Measurements from ENCODE around the gene ATM.
"Not testable (repeated sequence)": the region's sequence is repeated elsewhere in the genome, so short reads cannot be mapped to it uniquely, and the experiment has no call there.

The ATM gene

DNA sequence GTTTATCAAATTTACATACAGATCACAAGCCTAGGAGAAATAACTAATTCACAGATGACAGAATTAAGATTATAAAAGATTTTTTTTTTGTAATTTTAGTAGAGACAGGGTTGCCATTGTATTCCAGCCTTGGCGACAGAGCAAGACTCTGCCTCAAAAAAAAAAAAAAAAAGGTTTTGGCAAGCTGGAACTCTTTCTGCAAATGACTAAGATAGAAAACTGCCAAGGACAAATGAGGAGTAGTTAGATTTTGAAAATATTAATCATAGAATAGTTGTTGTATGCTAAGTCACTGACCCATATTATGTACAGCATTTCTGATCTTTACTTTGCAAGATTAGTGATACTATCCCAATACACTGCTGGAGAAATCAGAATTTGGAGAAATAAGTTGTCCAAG lies 145.3 kb downstream of the ATM start:
- DNase-seq (ENCODE audit: low read depth in 1 of 2, low spot score in 1 of 2): no peak

DNA sequence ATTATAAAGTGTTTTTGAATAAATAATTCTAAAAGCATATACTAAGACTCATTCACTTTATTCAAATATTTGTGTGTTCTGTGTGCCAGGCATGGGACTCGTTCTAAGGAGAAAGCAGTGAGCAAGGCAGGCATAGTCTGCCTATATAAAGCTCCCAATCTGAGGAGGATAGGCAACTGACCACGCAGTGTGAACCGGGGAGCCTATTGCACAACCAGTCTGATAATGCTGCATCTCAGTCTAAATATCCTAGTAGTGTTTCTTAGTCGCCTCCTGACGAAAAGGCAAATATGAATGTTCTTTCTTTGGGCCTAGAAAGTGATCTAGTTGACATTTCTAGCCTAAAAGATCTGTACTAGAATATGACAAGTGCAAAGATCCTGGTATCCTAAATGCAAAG lies 146.2 kb downstream of the ATM start:
- DNase-seq (ENCODE audit: low read depth in 1 of 2, low spot score in 1 of 2): no peak

DNA sequence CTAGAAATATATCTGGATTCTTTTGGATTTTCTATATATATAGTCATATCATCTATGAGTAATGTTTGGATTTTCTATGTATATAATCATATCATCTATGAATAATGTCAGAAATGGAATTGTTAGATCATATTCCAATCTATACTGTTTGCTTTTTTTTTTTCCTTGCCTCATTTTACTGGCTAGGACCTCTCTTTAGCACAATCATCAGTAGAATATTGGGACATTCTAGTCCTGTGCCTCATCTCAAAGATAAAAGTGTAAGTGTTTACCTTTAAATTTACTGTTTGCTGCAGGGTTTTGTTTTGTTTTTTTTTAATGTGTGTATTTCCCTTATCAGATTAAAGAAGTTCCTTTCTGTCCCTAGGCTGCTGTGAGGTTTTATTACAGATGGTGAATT lies 147.4 kb downstream of the ATM start:
- DNase-seq (ENCODE audit: low read depth in 1 of 2, low spot score in 1 of 2): no peak

DNA sequence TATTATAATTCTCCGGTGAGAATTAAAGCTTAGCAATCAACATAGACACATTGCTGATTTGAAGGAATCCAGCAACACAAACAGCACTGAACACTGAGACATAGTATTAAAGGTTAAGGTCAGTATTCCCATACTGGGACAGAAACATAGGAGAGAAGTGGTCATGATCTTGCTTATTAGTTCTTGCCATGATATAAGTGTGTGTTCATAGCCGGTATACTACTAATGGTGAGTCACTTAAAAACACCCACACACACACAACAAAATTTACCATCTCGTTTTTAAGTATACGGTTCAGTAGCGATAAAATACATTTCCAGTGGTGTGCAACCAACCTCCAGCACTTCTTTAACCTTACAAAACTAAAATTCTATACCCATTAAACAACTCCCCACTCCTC lies 148.1 kb downstream of the ATM start:
- DNase-seq (ENCODE audit: low read depth in 1 of 2, low spot score in 1 of 2): no peak

DNA sequence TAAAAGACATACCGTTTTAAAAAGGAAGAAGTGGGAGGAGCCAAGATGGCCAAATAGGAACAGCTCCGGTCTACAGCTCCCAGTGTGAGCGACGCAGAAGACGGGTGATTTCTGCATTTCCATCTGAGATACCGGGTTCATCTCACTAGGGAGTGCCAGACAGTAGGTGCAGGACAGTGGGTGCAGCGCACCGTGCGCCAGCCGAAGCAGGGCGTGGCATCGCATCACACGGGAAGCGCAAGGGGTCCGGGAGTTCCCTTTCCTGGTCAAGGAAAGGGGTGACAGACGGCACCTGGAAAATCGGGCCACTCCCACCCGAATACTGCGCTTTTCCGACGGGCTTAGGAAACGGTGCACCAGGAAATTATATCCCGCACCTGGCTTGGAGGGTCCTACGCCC lies 150.6 kb downstream of the ATM start:
- DNase-seq (ENCODE audit: low read depth in 1 of 2, low spot score in 1 of 2): not testable (repeated sequence)

DNA sequence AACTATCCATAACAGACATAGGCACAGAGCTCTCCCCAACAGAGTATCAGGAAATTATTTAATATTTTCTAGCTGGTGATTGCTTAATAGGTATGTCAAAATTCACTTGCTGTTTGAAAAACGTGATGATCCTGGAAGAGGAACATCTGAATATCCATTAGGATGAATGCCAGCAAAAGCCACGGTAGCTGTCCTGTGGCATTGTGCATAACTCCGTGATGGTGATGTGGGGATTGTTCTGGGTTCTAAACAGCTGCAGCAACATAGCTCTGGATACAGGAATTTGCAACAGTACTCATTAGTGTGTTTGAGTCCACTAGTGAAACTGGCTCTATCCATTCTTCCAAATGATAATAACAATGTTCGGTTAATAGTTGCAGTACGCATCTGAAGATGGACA lies 165.7 kb downstream of the ATM start:
- no peak for DNase-seq (ENCODE audit: low read depth in 1 of 2, low spot score in 1 of 2)

DNA sequence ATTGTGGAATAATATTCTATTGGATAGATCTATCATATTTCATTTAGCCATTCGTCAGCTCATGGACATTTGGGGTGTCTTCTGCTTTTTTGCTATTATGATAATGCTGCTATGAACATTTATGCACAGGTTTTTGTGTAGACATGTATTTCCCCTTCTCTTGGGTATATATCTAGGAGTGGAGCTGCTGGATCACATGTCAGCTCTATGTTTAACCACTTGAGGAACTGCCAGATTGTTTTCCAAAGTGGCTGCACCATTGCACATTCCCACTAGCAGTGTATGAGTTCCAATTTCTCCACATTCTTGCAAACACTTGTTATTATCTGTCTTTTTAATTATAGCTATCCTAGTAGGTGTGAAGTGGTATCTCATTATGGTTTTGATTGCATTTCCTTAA lies 169.5 kb downstream of the ATM start:
- DNase-seq (ENCODE audit: low read depth in 1 of 2, low spot score in 1 of 2): no peak

DNA sequence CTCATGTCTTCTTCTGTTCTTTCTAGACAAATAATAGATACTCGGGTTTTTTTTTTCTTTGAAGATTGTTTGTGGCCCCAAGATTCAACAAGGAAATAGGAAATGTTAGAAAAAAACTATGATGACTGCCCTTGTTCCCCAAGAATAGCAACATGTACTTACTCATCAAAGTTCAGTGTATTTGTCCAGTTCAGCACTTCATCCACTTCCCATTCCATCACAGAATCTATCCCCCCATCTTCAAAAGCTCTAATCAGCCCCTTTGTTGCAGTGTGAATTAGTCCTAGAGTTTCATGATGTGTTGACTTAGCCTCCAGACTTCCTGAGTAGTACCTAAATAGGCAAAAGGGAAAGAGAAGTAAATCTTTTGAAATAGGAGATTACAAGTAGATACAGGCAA lies 170.2 kb downstream of the ATM start:
- no peak for DNase-seq (ENCODE audit: low read depth in 1 of 2, low spot score in 1 of 2)

DNA sequence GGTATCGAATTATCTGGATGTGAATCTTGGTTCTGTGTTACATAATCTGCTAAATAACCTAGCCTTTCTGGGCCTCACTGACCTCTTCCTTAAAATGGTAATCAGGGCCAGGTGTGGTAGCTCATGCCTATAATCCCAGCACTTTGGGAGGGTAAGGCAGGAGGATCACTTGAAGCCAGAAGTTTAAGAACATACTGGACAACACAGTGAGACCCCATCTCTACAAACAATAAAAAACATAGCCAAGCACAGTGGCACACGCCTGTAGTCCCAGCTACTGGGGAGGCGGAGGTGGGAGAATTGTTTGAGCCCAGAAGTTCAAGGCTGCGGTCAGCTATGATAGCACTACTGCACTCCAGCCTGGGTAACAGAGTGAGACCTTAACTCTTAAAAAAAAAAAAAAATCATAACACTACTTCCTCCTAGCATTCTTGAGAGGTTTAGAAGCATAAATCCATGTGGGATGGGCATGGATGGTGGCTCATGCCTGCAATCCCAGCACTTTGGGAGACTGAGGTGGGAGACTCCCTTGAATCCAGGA lies 171.9 kb downstream of the ATM start:
- no peak for DNase-seq (ENCODE audit: low read depth in 1 of 2, low spot score in 1 of 2)

DNA sequence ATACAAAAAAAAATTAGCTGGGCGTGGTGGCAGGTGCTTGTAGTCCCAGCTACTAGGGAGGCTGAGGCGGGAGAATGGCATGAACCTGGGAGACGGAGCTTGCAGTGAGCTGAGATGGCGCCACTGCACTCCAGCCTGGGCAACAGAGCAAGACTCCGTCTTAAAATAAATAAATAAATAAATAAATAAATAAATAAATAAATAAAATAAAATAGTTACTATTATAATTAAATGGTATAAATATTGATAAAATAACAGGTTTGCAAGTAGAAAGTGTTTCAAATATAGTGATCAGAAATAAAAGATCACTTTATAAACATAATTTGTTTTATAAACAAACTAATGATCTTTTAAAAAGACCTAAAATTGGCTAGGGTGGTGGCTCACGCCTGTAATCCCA lies 173.8 kb downstream of the ATM start:
- DNase-seq (ENCODE audit: low read depth in 1 of 2, low spot score in 1 of 2): not testable (repeated sequence)

DNA sequence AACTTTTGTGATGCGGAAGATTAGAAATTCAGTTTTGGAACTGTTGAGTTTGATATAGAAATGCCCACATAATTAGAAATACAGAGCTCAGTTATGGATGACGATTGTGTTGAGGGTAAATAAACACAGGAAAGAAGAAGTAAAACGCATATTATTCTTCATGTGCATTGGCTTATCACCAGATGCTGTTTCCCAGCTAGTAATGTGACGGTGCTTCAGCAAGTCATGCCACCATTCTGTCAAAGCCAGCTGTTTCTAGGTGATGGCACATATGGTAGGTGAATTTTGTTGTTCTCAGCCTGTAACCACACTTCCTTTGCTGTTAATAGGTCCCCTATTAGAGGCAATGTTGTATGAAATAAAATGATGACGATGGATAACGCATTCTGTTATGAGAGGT lies 175.6 kb downstream of the ATM start:
- no peak for DNase-seq (ENCODE audit: low read depth in 1 of 2, low spot score in 1 of 2)

DNA sequence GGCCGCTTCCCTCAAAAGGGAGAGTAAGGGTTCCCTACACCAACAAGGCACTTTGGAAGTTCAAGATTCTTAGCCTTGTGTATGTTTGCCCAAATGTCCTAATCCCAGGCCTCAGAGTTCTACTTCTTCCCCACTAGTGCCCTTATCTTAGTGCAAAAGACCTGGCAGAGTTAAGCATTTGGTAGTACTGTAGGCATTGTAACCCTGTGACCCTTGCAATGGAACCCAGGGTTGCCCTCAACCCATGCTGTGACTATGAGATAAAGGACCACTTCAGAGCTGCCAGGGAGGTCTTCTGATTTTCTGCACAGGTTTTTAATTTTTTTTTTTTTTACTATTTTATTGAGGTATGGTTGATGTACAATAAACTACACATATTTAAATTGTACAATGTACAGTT lies 179.4 kb downstream of the ATM start:
- no peak for DNase-seq (ENCODE audit: low read depth in 1 of 2, low spot score in 1 of 2)

DNA sequence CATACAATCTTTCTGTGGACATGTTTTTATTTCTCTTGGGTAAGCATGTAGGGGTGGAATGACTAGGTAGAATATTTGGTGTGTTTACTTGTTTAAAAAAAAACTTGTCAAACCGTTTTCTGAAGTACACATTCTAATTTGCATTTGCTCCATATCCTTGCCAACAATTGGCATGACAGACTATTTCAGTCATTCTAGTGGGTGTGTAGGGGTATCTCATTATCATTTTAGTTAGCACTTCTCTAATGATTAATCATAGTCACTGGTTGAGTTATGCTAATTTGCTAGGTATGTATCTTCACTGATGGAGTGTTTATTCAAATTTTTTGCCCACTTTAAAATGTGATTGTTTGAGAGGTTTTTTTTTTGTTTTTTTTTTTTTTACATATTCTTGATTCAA lies 180.2 kb downstream of the ATM start:
- DNase-seq (ENCODE audit: low read depth in 1 of 2, low spot score in 1 of 2): no peak

DNA sequence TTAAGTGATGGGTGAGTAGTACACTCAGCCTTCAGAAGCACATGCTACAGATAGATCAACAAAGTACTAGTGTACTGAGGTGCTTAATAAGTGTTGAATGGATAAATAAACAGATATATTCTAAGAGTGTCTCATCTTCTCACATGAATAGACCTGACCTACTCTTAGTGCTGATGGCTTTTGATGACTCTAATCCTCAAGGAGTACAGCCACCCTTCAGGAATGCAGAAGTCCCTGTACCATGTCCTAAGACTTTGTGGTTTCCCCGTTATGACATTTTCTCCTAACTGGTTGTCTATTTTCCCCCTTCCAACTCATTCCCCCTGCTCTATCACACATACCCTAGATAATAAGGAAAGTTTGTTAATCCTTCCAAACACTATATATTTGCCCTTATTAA lies 182.8 kb downstream of the ATM start:
- DNase-seq (ENCODE audit: low read depth in 1 of 2, low spot score in 1 of 2): no peak

DNA sequence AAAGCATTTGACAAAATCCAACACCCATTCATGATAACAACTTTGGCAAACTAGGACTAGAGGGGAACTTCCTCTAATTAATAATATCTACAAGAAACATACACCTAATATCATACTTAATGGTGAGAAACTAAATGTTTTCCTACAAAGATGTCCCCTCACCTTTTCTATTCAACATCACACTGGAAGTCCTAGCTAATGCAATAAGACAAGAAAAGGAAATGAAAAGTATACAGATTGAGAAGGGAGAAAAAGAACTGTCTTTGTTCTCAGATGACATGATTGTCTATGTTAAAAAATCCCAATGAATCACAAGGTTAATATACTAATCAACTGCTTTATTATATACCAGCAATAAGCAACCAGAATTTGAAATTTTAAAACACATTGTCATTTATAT lies 192.1 kb downstream of the ATM start:
- no peak for DNase-seq (ENCODE audit: low read depth in 1 of 2, low spot score in 1 of 2)

DNA sequence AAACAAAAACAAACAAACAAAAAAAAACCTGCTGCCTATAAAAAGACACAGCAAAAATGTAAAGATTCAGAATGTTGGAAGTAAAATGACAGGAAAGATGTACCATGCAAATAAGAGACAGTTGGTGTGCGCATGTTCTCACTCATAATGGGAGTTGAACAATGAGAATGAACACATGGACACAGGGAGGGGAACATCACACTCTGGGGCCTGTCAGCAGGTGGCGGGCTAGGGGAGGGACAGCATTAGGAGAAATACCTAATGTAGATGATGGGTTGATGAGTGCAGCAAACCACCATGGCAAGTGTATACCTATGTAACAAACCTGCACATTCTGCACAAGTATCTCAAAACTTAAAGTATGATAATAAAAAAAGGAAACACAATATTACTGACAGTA lies 194.7 kb downstream of the ATM start:
- not testable (repeated sequence) for DNase-seq (ENCODE audit: low read depth in 1 of 2, low spot score in 1 of 2)
